Measurements from ENCODE around the gene BCL2L1.

Gene BCL2L1

DNA sequence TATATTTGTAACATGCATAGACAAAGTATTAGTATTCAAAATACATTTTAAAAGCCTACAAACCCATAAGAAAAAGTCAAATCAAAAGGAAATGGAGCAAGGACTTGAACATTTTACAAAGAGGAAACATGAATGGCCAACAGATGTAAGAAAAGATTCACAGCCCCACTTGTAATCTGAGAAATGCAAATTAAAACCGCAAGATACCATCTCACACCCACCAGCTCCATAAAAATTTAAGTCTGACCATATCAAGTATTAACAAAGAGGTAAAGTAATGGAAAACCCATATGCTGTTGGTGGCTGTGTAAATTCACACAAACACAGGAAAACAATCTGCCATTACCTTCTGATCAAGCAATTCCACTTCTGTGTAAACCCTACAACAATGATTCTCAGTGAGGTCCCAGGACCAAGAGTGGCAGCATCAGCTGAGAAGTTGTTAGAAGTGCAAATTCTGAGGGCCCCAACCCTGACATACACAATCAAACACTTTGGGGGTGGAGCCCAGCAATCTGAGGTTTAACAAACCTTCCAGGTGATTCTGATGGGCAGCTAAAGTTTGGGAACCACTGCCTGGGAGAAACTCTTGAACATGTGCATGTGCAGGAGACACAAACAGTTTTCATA, 30.9 kb downstream of the BCL2L1 start:
- DNase-seq (ENCODE audit: low read depth), result no peak

DNA sequence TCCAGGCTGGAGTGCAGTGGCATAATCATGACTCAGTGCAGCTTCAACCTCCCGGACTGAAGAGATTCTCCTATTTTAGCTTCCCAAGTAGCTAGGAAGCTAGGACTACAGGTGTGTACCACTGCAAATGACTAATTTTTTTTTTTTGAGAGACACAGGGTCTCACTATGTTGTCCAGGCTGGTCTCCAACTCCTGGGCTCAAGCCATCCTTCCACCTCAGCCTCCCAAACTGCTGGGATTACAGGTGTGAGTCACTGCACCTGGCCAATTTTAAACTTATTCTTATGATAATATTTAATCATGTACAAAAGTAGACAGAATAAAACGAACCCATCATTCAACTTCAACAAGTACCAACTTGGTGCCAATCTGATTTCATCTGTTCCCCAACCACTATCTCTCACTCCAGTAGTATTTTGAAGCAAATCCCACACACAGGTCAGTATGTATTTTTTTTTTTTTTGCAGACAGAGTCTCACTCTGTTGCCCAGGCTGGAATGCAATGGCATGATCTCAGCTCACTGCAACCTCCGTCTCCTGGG, 32.5 kb downstream of the BCL2L1 start:
- DNase-seq (ENCODE audit: low read depth), result no peak

DNA sequence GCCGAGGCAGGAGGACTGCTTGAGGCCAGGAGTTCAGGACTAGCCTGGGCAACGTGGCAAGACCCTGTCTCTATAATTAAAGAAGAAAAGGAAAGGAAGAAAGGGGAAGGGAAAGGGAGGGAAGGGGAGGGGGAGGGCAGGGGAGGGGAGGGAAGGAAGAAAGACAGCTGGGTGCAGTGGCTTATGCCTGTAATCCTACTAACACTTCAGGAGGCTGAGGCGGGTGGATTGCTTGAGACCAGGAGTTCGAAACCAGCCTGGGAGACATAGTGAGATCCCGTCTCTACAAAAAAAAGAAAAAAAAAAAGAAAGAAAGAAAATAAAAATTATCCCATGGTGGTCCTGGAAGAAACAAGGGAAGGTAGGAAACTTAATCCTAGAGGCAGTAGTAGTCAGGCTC, 33.5 kb downstream of the BCL2L1 start:
- no peak for DNase-seq (ENCODE audit: low read depth)

DNA sequence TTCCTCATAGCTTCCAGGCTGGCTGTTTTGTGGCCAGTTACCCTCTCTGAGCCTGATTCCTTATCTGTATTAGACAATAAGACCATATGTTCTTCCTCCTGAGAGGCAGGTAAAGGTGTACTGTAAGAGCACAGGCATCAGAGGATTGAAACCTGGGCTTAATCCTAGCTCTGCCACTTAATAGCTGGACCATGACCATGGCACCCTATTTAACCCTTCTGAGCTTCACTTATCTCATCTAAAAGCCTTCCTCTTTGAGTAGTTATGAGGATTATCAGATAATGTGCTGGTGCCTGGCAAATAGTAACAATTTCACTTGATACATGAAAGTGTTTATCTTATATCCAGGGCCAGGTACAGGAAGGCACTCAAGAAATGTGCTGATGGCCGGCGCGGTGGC, 34.9 kb downstream of the BCL2L1 start:
- no peak for DNase-seq (ENCODE audit: low read depth)

DNA sequence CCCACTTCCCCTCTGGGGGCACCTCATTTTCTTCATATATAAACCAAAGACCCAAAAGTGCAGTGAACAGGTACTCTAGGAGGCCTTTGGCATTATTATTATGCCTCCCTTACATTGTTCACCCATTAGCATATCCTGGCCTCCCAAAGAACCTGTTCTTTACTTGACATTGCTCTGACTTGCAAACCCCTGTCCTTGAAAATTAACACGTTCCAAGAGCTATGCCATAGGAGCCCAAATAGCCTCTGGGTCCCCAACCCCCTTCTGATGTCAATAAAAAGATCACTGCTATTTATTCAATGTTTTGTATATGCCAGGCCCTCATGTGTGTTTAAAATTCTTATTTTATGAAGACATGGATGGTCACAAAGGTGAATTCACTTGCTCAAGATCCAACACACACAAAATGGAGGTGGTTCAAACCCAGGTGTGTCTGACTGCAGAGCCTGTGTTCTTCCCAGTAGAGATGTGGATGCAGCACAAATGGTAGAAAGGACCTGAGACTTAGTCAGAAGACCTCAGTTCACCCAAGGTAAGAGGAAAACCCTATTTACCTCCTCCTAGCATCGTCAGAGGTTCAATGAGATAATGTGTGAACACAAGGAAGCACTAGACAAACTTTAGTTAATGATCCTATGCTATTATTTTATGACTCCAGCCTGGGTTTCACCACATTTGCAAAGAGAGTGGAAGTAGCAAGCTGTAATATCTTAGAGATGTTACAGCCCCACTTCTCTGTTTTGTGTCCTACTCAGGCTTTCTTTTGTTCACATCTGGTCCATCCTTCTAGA, 36.6 kb downstream of the BCL2L1 start:
- DNase-seq (ENCODE audit: low read depth), result no peak

DNA sequence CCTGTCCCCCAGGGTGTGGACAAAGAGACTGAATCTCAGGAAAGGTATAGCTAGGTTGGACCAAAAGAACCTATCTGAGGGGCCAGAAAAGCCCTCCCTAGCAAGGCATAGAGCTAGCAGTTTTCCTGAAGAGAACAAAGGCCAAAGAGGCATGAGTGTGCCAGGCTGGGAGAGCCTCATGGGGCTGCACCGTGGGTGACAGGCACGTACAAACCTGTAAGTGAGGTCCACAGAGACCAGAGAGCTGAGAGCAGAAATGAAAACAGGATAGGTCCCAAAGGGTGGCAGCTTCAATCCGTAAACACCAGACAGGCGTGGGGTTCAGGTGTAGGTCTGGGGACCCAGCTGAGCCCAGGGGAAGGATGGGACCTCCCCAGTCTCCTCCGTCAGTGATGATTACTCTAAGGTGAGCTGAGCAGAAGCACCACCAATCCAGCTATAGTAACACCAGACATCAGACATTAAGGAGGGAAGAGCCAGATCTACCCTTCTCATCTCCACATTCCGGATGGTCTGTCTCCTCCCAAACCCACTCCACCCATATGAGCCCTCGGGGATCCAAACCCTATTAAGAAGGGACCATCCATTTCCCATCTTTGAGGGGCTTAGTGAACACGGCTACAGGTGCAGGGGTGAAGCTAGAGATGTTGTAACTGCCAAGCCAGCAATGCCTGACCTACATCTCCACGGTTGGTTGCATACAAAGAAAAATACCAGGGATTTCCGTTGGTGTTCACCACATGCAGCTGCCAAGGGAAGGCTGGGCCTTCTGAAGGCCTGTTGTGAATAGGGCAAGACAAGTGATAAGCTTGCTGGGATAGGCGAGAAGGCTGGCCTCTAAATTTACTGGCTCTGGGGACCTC, 38.3 kb downstream of the BCL2L1 start:
- DNase-seq (ENCODE audit: low read depth), result no peak

DNA sequence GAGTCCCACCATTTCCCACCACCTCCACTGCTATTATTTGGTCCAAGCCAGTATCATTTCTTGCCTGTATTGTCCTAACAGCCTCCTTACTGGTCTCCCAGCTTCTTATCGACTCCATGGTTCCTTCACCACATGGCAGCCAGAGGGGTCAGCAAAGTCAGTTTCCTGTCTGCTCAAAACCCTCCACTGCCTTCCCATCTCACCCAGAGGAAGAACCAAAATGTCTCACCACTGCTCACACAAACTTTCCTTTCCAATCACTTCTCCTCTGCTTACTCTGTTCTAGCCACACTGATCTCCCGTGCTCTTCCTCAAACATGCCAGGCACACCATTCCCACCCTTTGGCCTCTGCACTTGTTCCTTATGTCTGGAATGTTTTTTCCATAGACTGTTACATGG, 39.7 kb downstream of the BCL2L1 start:
- DNase-seq (ENCODE audit: low read depth), result no peak

DNA sequence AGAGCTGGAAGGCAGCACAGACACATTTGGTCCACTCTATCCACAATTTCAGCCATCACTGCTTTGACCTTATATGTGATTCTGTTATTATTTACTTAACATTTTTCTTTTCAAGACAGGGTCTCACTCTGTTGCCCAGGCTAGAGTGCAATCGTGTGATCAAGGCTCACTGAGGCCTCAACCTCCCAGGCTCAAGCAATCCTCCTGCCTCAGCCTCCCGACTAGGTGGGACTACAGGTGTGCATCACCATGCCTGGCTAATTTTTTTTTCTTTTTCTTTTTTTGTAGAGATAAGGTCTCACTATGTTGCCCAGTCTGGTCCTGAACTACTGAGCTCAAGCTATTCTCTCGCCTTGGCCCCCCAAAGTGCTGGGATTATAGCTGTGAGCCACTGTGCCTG, 40.3 kb downstream of the BCL2L1 start:
- DNase-seq (ENCODE audit: low read depth), result no peak

DNA sequence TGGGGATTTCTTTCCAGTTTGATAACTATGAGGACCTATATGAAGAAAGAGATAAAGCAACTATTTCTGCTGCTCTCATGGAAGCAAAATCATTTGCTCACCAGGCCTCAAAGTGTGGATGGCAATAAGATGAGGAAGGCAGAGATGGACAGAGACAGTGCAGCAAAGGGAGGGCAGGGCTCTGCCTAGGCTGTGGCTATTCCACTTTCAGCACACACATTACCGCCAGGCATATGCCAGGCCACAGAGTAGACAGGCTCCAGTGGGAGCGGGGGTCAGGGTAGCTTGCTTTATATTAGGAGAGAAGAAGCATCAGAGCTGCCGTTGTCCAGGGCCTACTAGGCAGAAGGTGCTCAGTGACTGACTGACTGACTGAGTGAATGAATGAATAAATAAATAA, 40.9 kb downstream of the BCL2L1 start:
- DNase-seq (ENCODE audit: low read depth), result no peak

DNA sequence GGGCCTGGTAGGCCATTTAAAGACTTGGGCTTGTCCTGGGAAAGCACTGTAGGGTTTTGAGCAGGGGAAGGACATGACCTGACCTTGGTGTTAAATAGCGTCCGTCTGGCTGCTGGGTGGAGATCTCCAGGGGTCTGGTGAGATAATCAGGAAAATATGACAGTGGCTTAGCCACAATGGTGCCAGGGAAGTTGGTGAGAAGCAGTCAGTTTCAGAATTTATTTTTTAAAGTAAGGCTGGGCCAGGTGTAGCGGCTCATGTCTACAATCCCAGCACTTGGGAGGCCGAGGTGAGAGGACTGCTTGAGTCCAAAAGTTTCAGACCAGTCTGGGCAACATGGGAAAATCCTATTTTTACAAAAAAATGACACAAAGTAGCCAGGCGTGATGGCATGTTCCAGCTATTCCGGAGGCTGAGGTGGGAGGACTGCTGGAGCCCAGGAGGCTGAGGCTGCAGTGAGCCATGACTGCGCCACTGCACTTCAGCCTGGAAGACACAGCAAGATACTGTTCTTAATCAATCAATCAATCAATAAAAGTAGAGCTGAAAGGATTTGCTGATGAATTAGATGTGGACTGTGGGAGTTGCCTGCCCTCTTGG, 41.4 kb downstream of the BCL2L1 start:
- DNase-seq (ENCODE audit: low read depth), result no peak

DNA sequence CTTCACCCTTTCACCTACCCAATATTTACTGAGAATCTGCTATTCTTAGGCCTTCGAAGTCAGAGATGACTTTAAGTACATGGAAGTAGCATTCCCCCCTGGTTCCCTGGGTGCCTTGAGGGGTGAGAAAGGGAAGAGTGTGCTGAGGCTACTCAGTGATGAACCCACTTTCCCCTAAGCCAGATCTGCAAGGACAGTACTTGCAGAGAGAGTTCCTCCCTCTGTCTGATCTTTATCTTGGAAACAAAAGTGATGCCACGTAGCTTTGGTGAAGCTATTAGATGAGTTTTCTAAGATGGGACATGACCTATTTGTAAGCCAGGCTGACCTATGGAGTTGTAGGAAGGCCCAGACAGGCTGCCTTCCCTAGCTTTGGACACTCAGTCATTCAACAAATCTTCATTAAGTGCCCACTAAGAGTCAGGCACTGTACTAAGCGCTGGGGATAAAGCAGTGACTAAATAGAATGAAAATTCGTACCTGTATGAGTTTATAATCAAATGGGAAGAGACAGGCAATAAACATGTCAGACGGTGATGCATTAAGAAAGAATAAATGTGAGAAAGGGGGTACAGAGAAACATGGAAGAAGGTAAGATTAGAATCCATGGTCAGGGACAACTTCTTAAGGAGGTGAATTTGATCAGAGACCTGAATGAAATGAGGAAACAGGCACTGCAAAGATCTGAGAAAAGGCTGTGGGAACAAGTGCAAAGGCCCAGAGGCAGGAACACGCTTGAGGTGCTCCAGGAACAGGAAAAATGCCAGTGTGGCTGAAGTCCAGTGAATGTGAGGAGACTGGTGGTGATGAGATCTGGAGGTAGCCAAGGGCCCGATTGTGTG, 42.2 kb downstream of the BCL2L1 start:
- no peak for DNase-seq (ENCODE audit: low read depth)

DNA sequence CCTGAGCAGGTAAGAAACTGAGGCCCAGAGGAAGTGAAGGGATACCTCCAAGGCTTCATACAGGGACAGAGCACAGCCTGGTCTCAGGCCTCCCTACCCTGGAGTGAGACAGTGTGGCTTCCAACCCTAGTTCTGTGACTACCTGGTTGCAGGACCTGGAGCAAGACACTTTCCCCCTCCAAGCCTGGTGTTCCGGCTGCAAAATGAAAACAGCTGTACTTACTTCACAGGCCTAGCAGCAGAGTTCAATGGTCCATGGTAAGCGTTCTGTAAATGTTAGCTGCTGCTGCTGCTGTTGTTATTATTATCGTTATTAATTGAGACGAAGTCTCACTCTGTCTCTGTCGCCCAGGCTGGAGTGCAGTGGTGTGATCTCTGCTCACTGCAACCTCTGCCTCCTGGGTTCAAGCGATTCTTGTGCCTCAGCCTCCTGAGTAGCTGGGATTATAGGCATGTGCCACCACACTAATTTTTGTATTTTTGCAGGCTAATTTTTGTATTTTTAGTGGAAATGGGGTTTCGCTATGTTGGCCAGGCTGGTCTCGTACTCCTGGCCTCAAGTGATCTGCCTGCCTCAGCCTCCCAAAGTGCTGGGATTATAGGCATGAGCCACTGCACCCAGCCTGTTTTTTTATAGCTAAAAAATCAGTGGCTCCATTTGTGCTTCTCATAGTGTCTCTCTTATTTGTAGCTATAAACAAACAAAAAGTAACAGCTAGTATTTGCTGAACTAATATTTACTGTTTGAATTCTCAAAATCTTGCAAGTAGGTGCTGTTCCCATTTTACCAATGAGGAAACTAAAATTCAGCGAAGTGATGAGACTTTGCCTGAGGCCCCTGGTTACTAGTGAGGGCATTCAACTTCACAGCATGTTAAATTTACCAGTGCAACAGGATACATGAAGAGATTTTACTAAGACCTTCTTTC, 43.0 kb downstream of the BCL2L1 start:
- DNase-seq (ENCODE audit: low read depth), result no peak

DNA sequence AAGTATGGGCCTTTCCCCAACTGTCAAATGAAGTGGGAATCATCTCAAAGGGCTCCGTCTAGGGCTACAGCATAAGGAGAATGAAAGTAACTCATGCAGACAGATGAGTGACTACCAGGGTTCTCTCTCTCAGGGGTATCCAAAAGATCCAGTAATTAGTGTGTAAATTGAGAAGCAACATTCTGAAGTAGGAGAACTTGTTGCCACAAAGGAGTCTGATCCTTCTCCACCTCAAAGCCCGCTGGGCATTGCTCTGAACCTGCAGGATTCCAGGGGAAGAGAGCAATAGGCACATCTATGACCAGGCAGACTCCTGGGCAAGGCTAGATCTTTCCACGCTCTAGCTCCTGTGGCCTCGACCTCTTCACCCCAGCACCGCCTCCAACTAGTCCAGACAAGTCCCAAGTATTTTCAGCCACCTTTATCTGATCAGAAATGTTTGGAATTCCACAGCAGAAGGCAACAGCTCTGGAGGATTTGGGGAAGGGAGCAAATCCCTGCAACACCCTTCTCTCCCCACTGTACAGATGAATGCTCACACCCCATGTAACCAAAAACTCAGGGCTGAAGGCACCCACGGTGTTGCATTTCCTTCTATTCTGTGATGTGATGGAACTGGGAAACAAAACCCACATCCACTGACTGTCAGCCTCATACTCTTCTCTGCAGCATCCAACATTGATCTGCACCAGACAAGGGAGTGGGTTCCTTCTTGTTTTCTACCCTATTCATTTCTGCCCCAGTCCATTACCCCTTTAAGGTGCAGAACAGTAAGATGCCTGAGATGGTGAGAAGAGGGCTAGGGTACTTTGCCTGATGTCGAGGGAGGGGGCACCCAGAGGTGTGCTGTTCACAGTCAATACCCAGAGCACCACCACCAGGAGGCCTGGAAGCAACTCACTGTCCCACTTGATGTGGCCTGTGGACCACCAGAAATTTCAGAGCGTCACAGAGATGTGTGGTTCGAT, 44.0 kb downstream of the BCL2L1 start:
- DNase-seq (ENCODE audit: low read depth), result no peak

DNA sequence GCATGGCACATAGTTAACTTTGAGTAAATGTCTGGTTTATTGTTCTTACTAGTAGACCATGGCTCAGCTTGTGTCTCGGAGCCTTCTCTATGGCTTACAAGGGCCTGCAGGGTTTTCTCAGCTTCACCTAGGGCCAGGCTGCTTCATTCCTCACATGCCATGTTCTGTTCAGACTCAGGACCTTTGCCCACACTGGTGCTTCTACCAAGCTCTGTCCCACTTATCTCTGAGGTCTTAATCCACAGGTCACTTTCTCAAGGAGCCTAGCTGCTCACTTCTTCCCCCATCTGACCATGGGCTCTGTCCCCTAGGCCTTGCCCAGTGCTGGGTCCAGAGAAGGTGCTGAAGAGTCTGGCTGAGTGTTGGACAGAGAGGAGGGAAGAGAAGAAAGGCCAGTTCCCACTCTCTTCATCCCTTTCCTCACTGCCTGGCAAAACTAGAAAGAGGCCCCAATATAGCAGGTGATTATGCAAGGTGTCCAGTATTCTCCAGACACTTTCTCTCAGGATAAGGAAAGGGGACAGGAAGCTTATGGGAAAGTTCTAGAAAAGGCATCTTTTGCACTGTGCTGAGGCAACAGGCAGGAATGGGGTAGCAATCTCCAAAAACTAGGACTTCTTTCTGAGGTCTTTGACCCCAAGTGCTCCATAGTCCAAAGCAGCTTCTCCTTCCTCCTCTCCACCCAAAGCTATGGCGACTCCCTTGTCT, 45.0 kb downstream of the BCL2L1 start:
- DNase-seq (ENCODE audit: low read depth), result no peak

DNA sequence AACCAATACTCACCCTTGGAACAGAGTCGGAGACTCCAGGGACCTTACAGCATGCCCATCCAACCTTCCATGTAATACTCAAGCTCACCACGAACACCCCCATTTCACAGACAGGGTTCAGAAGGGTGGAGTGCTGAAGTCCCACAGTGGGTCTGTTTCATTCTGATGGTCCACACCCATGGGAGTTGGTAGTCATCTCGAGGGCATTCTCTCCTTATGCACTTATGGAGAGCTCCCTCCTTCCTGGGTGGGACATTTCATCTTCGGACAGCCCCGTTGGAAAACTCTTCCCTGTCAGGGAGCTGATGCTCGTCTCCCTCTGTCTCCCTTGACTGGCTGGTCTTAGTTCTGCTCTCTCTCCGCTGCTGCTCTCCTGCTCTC, 46.1 kb downstream of the BCL2L1 start:
- DNase-seq (ENCODE audit: low read depth), result no peak

DNA sequence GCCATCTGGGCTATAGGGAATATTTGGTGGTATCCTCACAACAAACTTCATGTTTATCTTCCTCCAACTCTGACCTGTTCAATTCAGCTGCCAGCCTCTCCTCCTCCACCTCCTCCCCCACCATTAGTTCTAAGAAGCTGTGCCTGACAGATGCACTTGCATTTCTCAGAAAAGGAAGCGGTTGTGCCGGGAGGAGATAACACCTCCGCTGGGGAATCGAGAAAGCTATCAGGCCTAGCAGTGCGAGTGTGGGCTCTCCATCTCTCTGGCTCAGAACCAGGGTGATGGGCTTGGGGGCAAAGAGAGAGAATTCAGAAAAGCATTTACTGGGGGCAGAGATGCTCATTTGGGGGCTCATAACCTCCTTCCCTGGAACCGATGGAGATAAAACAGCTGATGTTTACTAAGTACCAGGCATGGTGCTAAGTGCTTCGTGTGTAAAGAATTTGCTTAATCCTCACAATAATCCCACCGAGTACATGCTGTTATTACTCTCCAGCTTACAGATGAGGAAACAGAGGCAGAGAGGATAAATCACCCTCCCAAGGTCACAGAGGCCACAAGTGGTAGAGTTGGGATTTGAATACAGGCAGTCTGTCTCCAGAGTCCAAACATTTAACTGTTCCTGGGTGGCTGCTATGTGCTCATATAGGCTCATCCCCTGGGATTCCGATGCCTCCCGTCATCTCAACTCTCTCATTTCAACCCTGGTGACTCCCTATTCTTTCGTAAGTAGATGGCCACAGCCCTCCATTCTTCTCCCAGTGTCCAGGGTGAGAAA, 46.6 kb downstream of the BCL2L1 start:
- DNase-seq (ENCODE audit: low read depth), result no peak
